Renal cortex interstitium (tissue), 11 donors: Measurements from ENCODE around the gene STMN3. TPM values are rescaled to one million over a fixed set of nuclear protein-coding genes. Genes with fewer than 3 reads are reported as not detected.
"Not testable (repeated sequence)": the region's sequence is repeated elsewhere in the genome, so short reads cannot be mapped to it uniquely, and the experiment has no call there.

Experiments
- DNase-seq, 11 donors: peaks; one replicate each; pipeline ENCODE4 v3.0.0-alpha.2; 2013; ENCODE audit warnings: low read depth in 9 of 11, low spot score in 4 of 11; ENCODE audit errors: extremely low read depth in 1 of 11
- polyA plus RNA-seq, 3 donors: library from polyadenylated mRNA; unstranded; fragments of 120-200 nt; gene quantifications; one replicate each; pipeline ENCODE4 v1.2.1, GENCODE V29; 2013; ENCODE audit not compliant: insufficient read length in 3 of 3

The STMN3 gene
- polyA plus RNA-seq, 3 donors: 20.7 to 36.7 (median 32.5) TPM

- no peak for DNase-seq
Measured at GRCh38 chr20:63610581-63611435, 42.4 kb downstream of the STMN3 start.

GRCh38 chr20:63606686-63607085 is 46.5 kb downstream of the STMN3 start:
- DNase-seq: no peak

- DNase-seq: no peak
Measured at GRCh38 chr20:63602321-63602720, 50.9 kb downstream of the STMN3 start.

- DNase-seq: not testable (repeated sequence)
Measured at GRCh38 chr20:63601679-63602078, 51.5 kb downstream of the STMN3 start.

GRCh38 chr20:63599396-63600050 is 53.7 kb downstream of the STMN3 start:
- no peak for DNase-seq

GRCh38 chr20:63598479-63599395 is 54.5 kb downstream of the STMN3 start:
- DNase-seq: no peak

GRCh38 chr20:63597651-63598478 is 55.4 kb downstream of the STMN3 start:
- no peak for DNase-seq

- DNase-seq: no peak
Measured at GRCh38 chr20:63596423-63596822, 56.8 kb downstream of the STMN3 start.

GRCh38 chr20:63595416-63596127 is 57.7 kb downstream of the STMN3 start:
- DNase-seq: no peak

GRCh38 chr20:63594043-63594561 is 59.1 kb downstream of the STMN3 start:
- no peak for DNase-seq

GRCh38 chr20:63592661-63593060 is 60.6 kb downstream of the STMN3 start:
- DNase-seq: no peak

GRCh38 chr20:63591786-63592355 is 61.4 kb downstream of the STMN3 start:
- no peak for DNase-seq

- DNase-seq: no peak
Measured at GRCh38 chr20:63591147-63591533, 62.1 kb downstream of the STMN3 start.

- DNase-seq: no peak
Measured at GRCh38 chr20:63590218-63591146, 62.7 kb downstream of the STMN3 start.
